NOMO-1 treated with dmso at 0.1 percent for 144 hours (cell line): ENCODE results near the gene INO80E.
"Not testable (repeated sequence)": the region's sequence is repeated elsewhere in the genome, so short reads cannot be mapped to it uniquely, and the experiment has no call there.

Source experiments
- DNase-seq: peaks from one replicate; lab custom pipeline; 2025; ENCODE audit not compliant: unreplicated experiment; lab: John Stamatoyannopoulos, UW

Gene INO80E

GRCh38 chr16:30030011-30030685, 34.1 kb downstream of the INO80E start:
- DNase-seq: no peak

- no peak for DNase-seq
These were observed 34.9 kb downstream of the INO80E start, which contains the start of gene TLCD3B for GRCh38 chr16:30030841-30031413. TSS of gene TLCD3B (minus strand) at chr16:30031271. CDS start at chr16:30030527, 744 bp downstream.

- no peak for DNase-seq
These were observed 35.5 kb downstream of the INO80E start for GRCh38 chr16:30031477-30031918.

GRCh38 chr16:30032083-30032819, 36.2 kb downstream of the INO80E start:
- peak; percentile 35 for DNase-seq

GRCh38 chr16:30033270-30033669, 37.2 kb downstream of the INO80E start:
- no peak for DNase-seq

GRCh38 chr16:30040221-30040620, 44.2 kb downstream of the INO80E start:
- no peak for DNase-seq

GRCh38 chr16:30040690-30041089, 44.6 kb downstream of the INO80E start:
- DNase-seq: not testable (repeated sequence)

- no peak for DNase-seq
These were observed 45.8 kb downstream of the INO80E start for GRCh38 chr16:30041841-30042240.

- DNase-seq: no peak
These were observed 50.1 kb downstream of the INO80E start for GRCh38 chr16:30046178-30046577.

- no peak for DNase-seq
These were observed 50.5 kb downstream of the INO80E start for GRCh38 chr16:30046588-30046987.

GRCh38 chr16:30049871-30050270, 53.8 kb downstream of the INO80E start:
- no peak for DNase-seq

- DNase-seq: no peak
These were observed 55.5 kb downstream of the INO80E start for GRCh38 chr16:30051518-30051917.

GRCh38 chr16:30052671-30053372, 56.8 kb downstream of the INO80E start:
- DNase-seq: peak; percentile 88

GRCh38 chr16:30053376-30054015, 57.5 kb downstream of the INO80E start:
- DNase-seq: no peak

- DNase-seq: no peak
These were observed 58.4 kb downstream of the INO80E start for GRCh38 chr16:30054451-30054850.

GRCh38 chr16:30054959-30055553, 59.0 kb downstream of the INO80E start:
- no peak for DNase-seq
